Peyer's patch (tissue), 4 donors: ENCODE measurements around the gene UTP14C. TPM values are rescaled to one million over a fixed set of nuclear protein-coding genes. Genes with fewer than 3 reads are reported as not detected.
"Not testable (repeated sequence)": the region's sequence is repeated elsewhere in the genome, so short reads cannot be mapped to it uniquely, and the experiment has no call there.

Experiments used
- DNase-seq, 3 donors: peaks; one replicate each; pipeline ENCODE4 v3.0.0-alpha.2; 2017 to 2019
- H3K27ac ChIP-seq, 4 donors: fragments of 200-600 bp; sonication (generic); one replicate each; pipeline ENCODE4 v1.5.1; 2016 to 2019
- H3K27me3 ChIP-seq, 2 donors: fragments of 200-600 bp; sonication (generic); one replicate each; pipeline ENCODE4 v1.5.1; 2019
- H3K36me3 ChIP-seq, 3 donors: fragments of 200-600 bp; sonication (generic); one replicate each; pipeline ENCODE4 v1.5.1; 2016 to 2019
- H3K4me1 ChIP-seq, 4 donors: fragments of 200-600 bp; sonication (generic); one replicate each; pipeline ENCODE4 v1.5.1; 2016 to 2019
- H3K4me3 ChIP-seq, 4 donors: fragments of 200-600 bp; sonication (generic); 1 replicate in 3 of 4; 2 replicates in 1 of 4; pipeline ENCODE4 v1.5.1; 2016 to 2019; ENCODE audit warnings: mild to moderate bottlenecking in 1 of 4
- H3K9me3 ChIP-seq, 4 donors: fragments of 200-600 bp; sonication (generic); one replicate each; pipeline ENCODE4 v1.5.1; 2016 to 2019; ENCODE audit warnings: mild to moderate bottlenecking in 1 of 4
- CTCF ChIP-seq, 6 experiments: fragments of 450-650 bp in 4 of 6; fragments of 200-600 bp in 2 of 6; sonication (generic) in 1 of 6; IDR thresholded peaks; one replicate each; pipeline ENCODE4 v1.5.1; 2017 to 2019; ENCODE audit warnings: antibody characterized with exemption in 6 of 6, mild to moderate bottlenecking in 3 of 6, moderate library complexity in 1 of 6
- POLR2A ChIP-seq, 2 donors: fragments of 450-650 bp; IDR thresholded peaks; one replicate each; pipeline ENCODE4 v1.5.1; 2017; ENCODE audit warnings: antibody characterized with exemption in 2 of 2, mild to moderate bottlenecking in 2 of 2, moderate library complexity in 2 of 2
- total RNA-seq, 4 donors: library from RNA; depleted of rRNA; stranded (reverse); fragments of >200 nt; gene quantifications; one replicate each; pipeline ENCODE4 v1.1.0, GENCODE V29; 2016

The UTP14C gene
- total RNA-seq, 4 donors from 2014 or later, result 17.2 to 20.1 (median 18.6) TPM

DNA sequence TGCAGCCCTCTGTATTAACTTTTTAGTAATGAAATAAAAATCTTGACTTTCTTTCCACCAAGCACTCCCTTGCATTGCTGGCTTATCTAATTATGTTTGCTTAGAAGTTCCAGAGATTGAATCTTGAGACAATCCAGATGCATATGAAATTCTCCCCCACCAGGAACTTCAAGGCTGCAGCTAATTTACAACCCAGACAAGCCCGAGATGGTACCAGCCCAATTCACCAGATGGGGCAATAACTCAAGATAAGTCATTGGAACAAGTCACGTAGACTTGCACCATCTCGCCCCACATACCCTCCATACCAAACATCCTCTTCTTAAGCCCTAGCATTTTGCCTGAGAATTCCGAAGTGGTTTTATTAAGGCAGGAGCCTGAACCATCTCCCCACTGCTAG lies 29.0 kb downstream of the UTP14C start:
- H3K36me3 ChIP-seq, result no peaks in the 10 kb centered on the region
- no peaks in the 10 kb centered on the region for H3K9me3 ChIP-seq
- H3K4me3 ChIP-seq, result no peak overlapping the region
- no peak for DNase-seq
- no peak overlapping the region for H3K27ac ChIP-seq
- TF ChIP-seq POLR2A (IDR thresholded peaks at IDR 0.05) (no peak), CTCF (IDR thresholded peaks at IDR 0.05) (no peak)
- H3K27me3 ChIP-seq, result no peaks in the 10 kb centered on the region
- H3K4me1 ChIP-seq, result no peaks in the 10 kb centered on the region

DNA sequence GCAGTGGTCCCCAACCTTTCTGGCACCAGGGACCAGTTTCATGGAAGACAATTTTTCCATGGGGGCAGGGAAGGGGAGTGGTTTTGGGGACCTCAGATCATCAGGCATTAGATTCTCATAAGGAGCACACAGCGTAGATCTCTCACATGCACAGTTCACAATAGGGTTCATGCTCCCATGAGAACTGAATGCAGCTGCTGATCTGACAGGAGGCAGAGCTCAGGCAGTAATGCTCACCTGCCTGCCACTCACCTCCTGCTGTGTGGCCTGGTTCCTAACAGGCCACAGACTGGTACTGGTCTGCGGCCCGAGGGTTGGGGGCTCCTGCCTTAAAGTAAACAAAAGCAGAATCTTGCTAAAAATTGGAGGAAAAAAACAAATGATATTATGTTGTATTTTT lies 36.6 kb downstream of the UTP14C start:
- not testable (repeated sequence) for H3K27ac ChIP-seq, H3K36me3 ChIP-seq, H3K27me3 ChIP-seq, H3K4me1 ChIP-seq, H3K9me3 ChIP-seq, DNase-seq, H3K4me3 ChIP-seq

DNA sequence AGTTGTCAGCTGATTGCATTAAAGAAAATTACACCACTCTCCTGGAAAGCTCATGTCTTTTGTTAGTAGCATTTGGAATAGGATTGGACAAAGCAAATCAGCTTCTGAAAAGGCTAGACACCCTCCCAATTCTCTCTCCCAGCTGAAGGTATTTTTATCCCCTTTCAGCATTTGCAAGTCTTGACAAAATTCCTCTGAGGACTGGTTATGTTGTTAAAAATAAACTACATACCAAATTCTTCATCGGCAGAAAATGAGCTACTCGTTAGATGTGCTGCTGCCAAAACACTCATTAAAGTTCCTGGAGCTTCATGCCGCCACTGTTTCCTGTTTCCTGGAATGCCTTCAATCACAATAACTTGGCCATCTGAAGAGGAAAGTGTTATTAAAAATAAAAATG lies 37.1 kb downstream of the UTP14C start:
- Histone ChIP-seq H3K27me3 (no peaks in the 10 kb centered on the region), H3K4me3 (no peak overlapping the region), H3K27ac (no peak overlapping the region), H3K9me3 (no peaks in the 10 kb centered on the region), H3K4me1 (no peaks in the 10 kb centered on the region), H3K36me3 (no peaks in the 10 kb centered on the region)
- DNase-seq, result no peak
- no peak for TF ChIP-seq POLR2A (IDR thresholded peaks at IDR 0.05)
- no peak for TF ChIP-seq CTCF (IDR thresholded peaks at IDR 0.05)

- TF ChIP-seq POLR2A (IDR thresholded peaks at IDR 0.05), result no peak
- TF ChIP-seq CTCF (IDR thresholded peaks at IDR 0.05), result no peak
- Histone ChIP-seq H3K4me3 (no peak overlapping the region), H3K27ac (no peak overlapping the region), H3K36me3 (no peaks in the 10 kb centered on the region), H3K4me1 (no peaks in the 10 kb centered on the region), H3K27me3 (no peaks in the 10 kb centered on the region), H3K9me3 (peaks cover 0 to 15% (median 5%) of the 10 kb centered on the region in 4 donors)
- DNase-seq, result no peak
Observed at GRCh38 chr13:52067237-52067636, 42.7 kb downstream of the UTP14C start.

DNA sequence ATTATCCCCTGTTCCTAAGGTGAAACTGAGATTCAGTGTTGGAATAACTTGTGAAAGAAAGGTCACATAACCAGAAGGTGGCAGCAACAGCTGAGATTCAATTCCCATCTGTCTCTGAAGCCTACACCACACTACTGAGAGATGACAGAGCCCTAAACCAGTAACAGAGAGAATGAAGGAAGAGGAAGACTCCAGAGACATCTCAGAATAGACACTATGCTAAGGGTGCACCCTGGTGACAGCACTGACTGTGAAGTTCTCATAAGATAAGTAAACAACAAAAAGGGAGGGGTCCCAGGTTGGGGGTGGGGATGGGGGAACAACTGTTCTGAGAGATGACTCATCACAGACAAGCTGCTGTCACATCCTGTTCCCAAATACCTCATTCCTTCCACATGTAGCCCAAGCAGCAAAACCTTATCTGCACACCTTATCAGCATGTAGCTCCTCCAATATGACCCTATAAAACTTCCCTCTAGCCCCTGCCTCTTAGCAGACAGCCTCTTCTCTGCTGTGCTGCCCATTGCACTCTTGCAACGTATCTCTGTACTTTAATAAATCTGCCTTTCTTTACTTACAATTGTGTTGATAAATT lies 46.5 kb downstream of the UTP14C start:
- DNase-seq, result no peak
- TF ChIP-seq CTCF (IDR thresholded peaks at IDR 0.05) (peak in 3 of 6 experiments; percentile 11 to 22 (median 22)), POLR2A (IDR thresholded peaks at IDR 0.05) (no peak)

More for the DNA sequence above, 46.5 kb downstream of the UTP14C start:
- Histone ChIP-seq H3K27ac (no peak overlapping the region), H3K27me3 (no peaks in the 10 kb centered on the region), H3K36me3 (no peaks in the 10 kb centered on the region), H3K4me3 (no peak overlapping the region), H3K9me3 (peaks cover 0 to 15% (median 5%) of the 10 kb centered on the region in 4 donors), H3K4me1 (no peaks in the 10 kb centered on the region)

Other genes starting within 250 kb of the UTP14C start
- 10 to 100 TPM in 3 of 4 donors, 1 to 10 TPM in 1; 8.1 to 21.7 (median 12.5) TPM for gene DHRS12, start 220.5 kb upstream of the UTP14C start, total RNA-seq
- gene TMEM272, start 179.5 kb upstream of the UTP14C start, total RNA-seq, result under 1 TPM in 2 of 4 donors, not detected in 2; 0.40 to 0.57 TPM
- not detected for gene CCDC70, start 162.7 kb upstream of the UTP14C start, total RNA-seq
- 10 to 100 TPM in 3 of 4 donors, 1 to 10 TPM in 1; 5.0 to 40.2 (median 33.0) TPM for gene ATP7B, start 13.2 kb upstream of the UTP14C start, total RNA-seq
- 10 to 100 TPM; 18.6 to 23.1 (median 21.6) TPM for gene ALG11, start 12.3 kb upstream of the UTP14C start, total RNA-seq
- under 1 TPM in 1 of 4 donors, not detected in 3; 0.27 TPM for gene NEK5, start 104.4 kb downstream of the UTP14C start, total RNA-seq
- 10 to 100 TPM; 26.6 to 78.2 (median 36.2) TPM for gene NEK3, start 134.9 kb downstream of the UTP14C start, total RNA-seq